Nephron (organoid): Measurements from ENCODE around the gene COX4I2.

Source experiments
- H3K27ac Mint-ChIP-seq, 3 experiments: 2 replicates each; pipeline ENCODE4 v1.8.0; 2020; ENCODE audit warnings: mixed read lengths in 3 of 3, mild to moderate bottlenecking in 2 of 3, moderate library complexity in 1 of 3
- H3K27me3 Mint-ChIP-seq: 2 replicates; pipeline ENCODE4 v1.8.0; 2021; ENCODE audit warnings: low read depth, mild to moderate bottlenecking, moderate library complexity, mixed read lengths
- H3K36me3 Mint-ChIP-seq: 2 replicates; pipeline ENCODE4 v1.8.0; 2020; ENCODE audit warnings: low read depth, mixed read lengths
- H3K4me1 Mint-ChIP-seq: 2 replicates; pipeline ENCODE4 v1.8.0; 2020; ENCODE audit warnings: mixed read lengths
- H3K4me3 Mint-ChIP-seq, 3 experiments: 2 replicates each; pipeline ENCODE4 v1.8.0; 2020; ENCODE audit warnings: mild to moderate bottlenecking in 3 of 3, mixed read lengths in 3 of 3, moderate library complexity in 2 of 3
- H3K9me3 Mint-ChIP-seq: 2 replicates; pipeline ENCODE4 v1.8.0; 2020; ENCODE audit warnings: mixed read lengths
- TF ChIP-seq, protein P1 (sequence below), 3 experiments: fragments of 200-600 bp; sonication (generic); IDR thresholded peaks; one replicate each; pipeline ENCODE4 v1.5.0; 2021; ENCODE audit warnings: antibody characterized with exemption in 3 of 3; ENCODE audit not compliant: unreplicated experiment in 3 of 3

COX4I2 gene

DNA sequence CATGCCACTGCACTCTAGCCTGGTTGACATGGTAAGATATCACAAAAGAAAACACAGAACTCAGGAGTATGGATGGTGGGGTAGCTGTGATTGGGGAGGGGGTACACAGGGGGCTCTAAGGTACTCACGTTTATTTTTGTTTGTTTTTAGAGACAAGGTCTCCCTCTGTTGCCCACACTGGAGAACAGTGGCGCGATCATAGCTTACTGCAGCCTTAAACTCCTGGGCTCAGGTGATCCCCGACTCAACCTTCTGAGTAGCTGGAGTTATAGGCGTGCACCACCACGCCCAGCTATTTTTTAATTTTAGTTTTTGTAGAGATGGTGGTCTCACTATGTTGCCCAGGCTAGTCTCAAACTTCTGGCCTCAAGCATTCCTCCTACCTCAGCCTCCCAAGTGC is 55.7 kb downstream of the COX4I2 start:
- H3K4me1 Mint-ChIP-seq = peaks cover 46% of the 10 kb centered on the region
- H3K27ac Mint-ChIP-seq = peak overlapping the region in 1 of 3 experiments; percentile 69
- H3K27me3 Mint-ChIP-seq = no peaks in the 10 kb centered on the region
- no peak overlapping the region for H3K4me3 Mint-ChIP-seq
- no peaks in the 10 kb centered on the region for H3K9me3 Mint-ChIP-seq
- TF ChIP-seq, protein P1, sequence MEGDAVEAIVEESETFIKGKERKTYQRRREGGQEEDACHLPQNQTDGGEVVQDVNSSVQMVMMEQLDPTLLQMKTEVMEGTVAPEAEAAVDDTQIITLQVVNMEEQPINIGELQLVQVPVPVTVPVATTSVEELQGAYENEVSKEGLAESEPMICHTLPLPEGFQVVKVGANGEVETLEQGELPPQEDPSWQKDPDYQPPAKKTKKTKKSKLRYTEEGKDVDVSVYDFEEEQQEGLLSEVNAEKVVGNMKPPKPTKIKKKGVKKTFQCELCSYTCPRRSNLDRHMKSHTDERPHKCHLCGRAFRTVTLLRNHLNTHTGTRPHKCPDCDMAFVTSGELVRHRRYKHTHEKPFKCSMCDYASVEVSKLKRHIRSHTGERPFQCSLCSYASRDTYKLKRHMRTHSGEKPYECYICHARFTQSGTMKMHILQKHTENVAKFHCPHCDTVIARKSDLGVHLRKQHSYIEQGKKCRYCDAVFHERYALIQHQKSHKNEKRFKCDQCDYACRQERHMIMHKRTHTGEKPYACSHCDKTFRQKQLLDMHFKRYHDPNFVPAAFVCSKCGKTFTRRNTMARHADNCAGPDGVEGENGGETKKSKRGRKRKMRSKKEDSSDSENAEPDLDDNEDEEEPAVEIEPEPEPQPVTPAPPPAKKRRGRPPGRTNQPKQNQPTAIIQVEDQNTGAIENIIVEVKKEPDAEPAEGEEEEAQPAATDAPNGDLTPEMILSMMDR (IDR thresholded peaks at IDR 0.05; ENCODE audit: unreplicated experiment in 3 of 3) = no peak
- peaks cover 24% of the 10 kb centered on the region for H3K36me3 Mint-ChIP-seq

DNA sequence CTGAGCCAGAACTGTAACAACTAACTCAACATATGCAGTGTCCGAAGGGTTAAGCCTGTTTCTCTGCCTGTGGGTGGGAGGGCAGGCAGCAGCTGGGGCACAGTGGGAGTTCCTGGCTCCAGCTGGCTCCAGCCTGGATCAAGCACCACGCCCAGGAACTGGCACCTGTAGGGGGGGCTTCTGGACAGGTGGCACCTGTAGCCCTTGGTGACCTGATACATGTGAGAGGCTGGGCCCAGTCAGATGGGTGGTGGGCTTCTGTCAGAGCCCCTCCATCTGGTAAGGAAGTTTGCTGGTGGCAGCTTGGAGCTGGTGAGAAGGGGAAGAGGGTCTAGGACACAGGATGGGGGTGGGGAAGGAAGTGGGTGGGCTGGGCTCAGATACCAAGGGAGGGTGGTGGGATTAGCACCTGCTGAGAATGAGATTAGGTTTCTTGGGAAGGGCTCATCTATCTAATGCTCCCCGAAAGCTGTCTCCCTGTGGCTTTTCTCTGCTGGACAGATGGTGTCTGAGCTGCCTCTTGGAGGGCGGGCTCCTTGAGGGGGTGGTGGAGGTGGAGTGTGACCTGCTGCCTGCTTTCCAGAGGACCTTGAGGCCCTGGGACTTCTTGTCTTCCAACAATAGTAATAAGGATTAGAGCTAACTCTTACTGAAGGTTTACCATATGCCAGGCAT is 56.4 kb downstream of the COX4I2 start:
- Mint-ChIP-seq H3K27me3 (no peaks in the 10 kb centered on the region), H3K4me1 (peaks cover 53% of the 10 kb centered on the region), H3K27ac (peak overlapping the region; percentile 9 to 56 (median 18)), H3K4me3 (no peak overlapping the region), H3K9me3 (no peaks in the 10 kb centered on the region), H3K36me3 (peaks cover 23% of the 10 kb centered on the region)
- TF ChIP-seq, protein P1 (IDR thresholded peaks at IDR 0.05; ENCODE audit: unreplicated experiment in 3 of 3) = no peak
